Hematopoietic multipotent progenitor cell treated with erythropoietin and hydrocortisone succinate and interleukin-3 and kit ligand, for 8 days (in vitro differentiated cells): ENCODE data around the gene MYO1D.

Experiments used
- DNase-seq: peaks from one replicate; pipeline ENCODE4 v3.0.0-alpha.2; 2015

The MYO1D gene

GRCh38 chr17:32810690-32811089 is 66.2 kb downstream of the MYO1D start:
- no peak for DNase-seq

GRCh38 chr17:32807577-32807976 is 69.3 kb downstream of the MYO1D start:
- DNase-seq, result no peak

- DNase-seq, result no peak
Observed at GRCh38 chr17:32806646-32807045, 70.3 kb downstream of the MYO1D start.

- DNase-seq, result no peak
Observed at GRCh38 chr17:32805029-32805976, 71.6 kb downstream of the MYO1D start.

- no peak for DNase-seq
Observed at GRCh38 chr17:32803544-32803943, 73.4 kb downstream of the MYO1D start.

- DNase-seq, result no peak
Observed at GRCh38 chr17:32802306-32802705, 74.6 kb downstream of the MYO1D start.

- no peak for DNase-seq
Observed at GRCh38 chr17:32801641-32802040, 75.3 kb downstream of the MYO1D start.

- DNase-seq, result no peak
Observed at GRCh38 chr17:32801193-32801592, 75.7 kb downstream of the MYO1D start.

GRCh38 chr17:32798938-32799337 is 78.0 kb downstream of the MYO1D start:
- no peak for DNase-seq

GRCh38 chr17:32795339-32795979 is 81.5 kb downstream of the MYO1D start:
- no peak for DNase-seq

- DNase-seq, result peak; percentile 93
Observed at GRCh38 chr17:32794533-32795246, 82.2 kb downstream of the MYO1D start.

- DNase-seq, result no peak
Observed at GRCh38 chr17:32793841-32794240, 83.1 kb downstream of the MYO1D start.

- no peak for DNase-seq
Observed at GRCh38 chr17:32792207-32792606, 84.7 kb downstream of the MYO1D start.

GRCh38 chr17:32786169-32786568 is 90.8 kb downstream of the MYO1D start:
- DNase-seq, result peak; percentile 45

- no peak for DNase-seq
Observed at GRCh38 chr17:32784113-32784512, 92.8 kb downstream of the MYO1D start.

- peak; percentile 84 for DNase-seq
Observed at GRCh38 chr17:32783602-32784001, 93.3 kb downstream of the MYO1D start.

- DNase-seq, result no peak
Observed at GRCh38 chr17:32780721-32781120, 96.2 kb downstream of the MYO1D start.

GRCh38 chr17:32777922-32778321 is 99.0 kb downstream of the MYO1D start:
- no peak for DNase-seq

GRCh38 chr17:32777436-32777835 is 99.5 kb downstream of the MYO1D start:
- DNase-seq, result no peak

- no peak for DNase-seq
Observed at GRCh38 chr17:32774695-32775084, 102.2 kb downstream of the MYO1D start.

- DNase-seq, result no peak
Observed at GRCh38 chr17:32773856-32774694, 102.8 kb downstream of the MYO1D start.

- no peak for DNase-seq
Observed at GRCh38 chr17:32772453-32773025, 104.4 kb downstream of the MYO1D start.
